ENCODE results near the gene WIPF3. TPM values are rescaled to one million over a fixed set of nuclear protein-coding genes. Genes with fewer than 3 reads are reported as not detected.
"Not testable (repeated sequence)": the region's sequence is repeated elsewhere in the genome, so short reads cannot be mapped to it uniquely, and the experiment has no call there.

The WIPF3 gene
- total and polyA plus RNA-seq, 2 donors from 2014 or later: 3.8 to 4.5 TPM

- H3K4me3 ChIP-seq (ENCODE audit: low read length in 3 of 3): no peak overlapping the region
- no peaks in the 10 kb centered on the region for H3K27me3 ChIP-seq (ENCODE audit: control insufficient read depth, insufficient read depth, low read length)
- no peaks in the 10 kb centered on the region for H3K9me3 ChIP-seq (ENCODE audit: control insufficient read depth in 2 of 3, insufficient read depth in 1 of 3, low read length in 3 of 3)
- H3K9ac ChIP-seq (ENCODE audit: low read length in 3 of 3): no peak overlapping the region
- H3K4me1 ChIP-seq (ENCODE audit: control insufficient read depth in 2 of 3, insufficient read depth in 2 of 3, low read depth in 1 of 3, low read length in 3 of 3): peaks cover 0 to 2% (median 0%) of the 10 kb centered on the region in 3 donors
- no peak for FAIRE-seq
- intact Hi-C loops (cut with DNase I): no loop called here
- H3K27ac ChIP-seq (ENCODE audit: low read depth in 2 of 2, low read length in 2 of 2): no peak overlapping the region
- DNase-seq: no peak
- peaks cover 0 to 3% (median 0%) of the 10 kb centered on the region in 3 donors for H3K36me3 ChIP-seq (ENCODE audit: control insufficient read depth in 2 of 3, insufficient read depth in 3 of 3, low read length in 3 of 3)
- TF ChIP-seq CTCF (IDR thresholded peaks at IDR 0.05; ENCODE audit: borderline replicate concordance, extremely low read depth, insufficient read depth): no peak
These were observed 81.7 kb downstream of the WIPF3 start for GRCh38 chr7:29888006-29888405.

- Histone ChIP-seq H3K9ac (ENCODE audit: low read length in 3 of 3) (no peak overlapping the region), H3K4me1 (ENCODE audit: control insufficient read depth in 2 of 3, insufficient read depth in 2 of 3, low read depth in 1 of 3, low read length in 3 of 3) (peaks cover 0 to 2% (median 0%) of the 10 kb centered on the region in 3 donors), H3K4me3 (ENCODE audit: low read length in 3 of 3) (no peak overlapping the region), H3K9me3 (ENCODE audit: control insufficient read depth in 2 of 3, insufficient read depth in 1 of 3, low read length in 3 of 3) (no peaks in the 10 kb centered on the region), H3K27ac (ENCODE audit: low read depth in 2 of 2, low read length in 2 of 2) (no peak overlapping the region), H3K27me3 (ENCODE audit: control insufficient read depth, insufficient read depth, low read length) (no peaks in the 10 kb centered on the region), H3K36me3 (ENCODE audit: control insufficient read depth in 2 of 3, insufficient read depth in 3 of 3, low read length in 3 of 3) (peaks cover 0 to 3% (median 0%) of the 10 kb centered on the region in 3 donors)
- DNase-seq (no peak), FAIRE-seq (no peak)
- no peak for TF ChIP-seq CTCF (IDR thresholded peaks at IDR 0.05; ENCODE audit: borderline replicate concordance, extremely low read depth, insufficient read depth)
- intact Hi-C loops (cut with DNase I): no loop called here
These were observed 83.0 kb downstream of the WIPF3 start for GRCh38 chr7:29889288-29889687.

GRCh38 chr7:29890251-29890650 is 83.9 kb downstream of the WIPF3 start:
- intact Hi-C loops (cut with DNase I): no loop called here
- Histone ChIP-seq H3K9me3 (ENCODE audit: control insufficient read depth in 2 of 3, insufficient read depth in 1 of 3, low read length in 3 of 3) (no peaks in the 10 kb centered on the region), H3K9ac (ENCODE audit: low read length in 3 of 3) (no peak overlapping the region)

GRCh38 chr7:29890786-29891185 is 84.5 kb downstream of the WIPF3 start:
- intact Hi-C loops (cut with DNase I); FAIRE-seq; H3K9me3 ChIP-seq (ENCODE audit: control insufficient read depth in 2 of 3, insufficient read depth in 1 of 3, low read length in 3 of 3); H3K27ac ChIP-seq (ENCODE audit: low read depth in 2 of 2, low read length in 2 of 2); H3K36me3 ChIP-seq (ENCODE audit: control insufficient read depth in 2 of 3, insufficient read depth in 3 of 3, low read length in 3 of 3); H3K9ac ChIP-seq (ENCODE audit: low read length in 3 of 3); DNase-seq; H3K27me3 ChIP-seq (ENCODE audit: control insufficient read depth, insufficient read depth, low read length); H3K4me3 ChIP-seq (ENCODE audit: low read length in 3 of 3); H3K4me1 ChIP-seq (ENCODE audit: control insufficient read depth in 2 of 3, insufficient read depth in 2 of 3, low read depth in 1 of 3, low read length in 3 of 3): not testable (repeated sequence)

More at GRCh38 chr7:29890251-29890650, 83.9 kb downstream of the WIPF3 start:
- no peak for TF ChIP-seq CTCF (IDR thresholded peaks at IDR 0.05; ENCODE audit: borderline replicate concordance, extremely low read depth, insufficient read depth)
- no peak for DNase-seq
- Histone ChIP-seq H3K4me1 (ENCODE audit: control insufficient read depth in 2 of 3, insufficient read depth in 2 of 3, low read depth in 1 of 3, low read length in 3 of 3) (no peaks in the 10 kb centered on the region), H3K27ac (ENCODE audit: low read depth in 2 of 2, low read length in 2 of 2) (no peak overlapping the region), H3K27me3 (ENCODE audit: control insufficient read depth, insufficient read depth, low read length) (no peaks in the 10 kb centered on the region), H3K36me3 (ENCODE audit: control insufficient read depth in 2 of 3, insufficient read depth in 3 of 3, low read length in 3 of 3) (peaks cover 0 to 3% (median 0%) of the 10 kb centered on the region in 3 donors), H3K4me3 (ENCODE audit: low read length in 3 of 3) (no peak overlapping the region)
- FAIRE-seq: no peak
